Kidney (tissue), 14 donors: ENCODE measurements around the gene SMAD9. TPM values are rescaled to one million over a fixed set of nuclear protein-coding genes. Genes with fewer than 3 reads are reported as not detected.
A peak's percentile ranks its signal among the peaks of the same experiment; 100 is the strongest.

Experiments used
- DNase-seq, 5 donors: peaks; one replicate each; pipeline ENCODE4 v3.0.0-alpha.2; 2013 to 2020
- FAIRE-seq: peaks from 2 replicates; lab custom pipeline; 2012; peaks lifted over from hg19 to GRCh38; lab: Jason Lieb, UNC
- H3K27ac ChIP-seq, 2 donors: one replicate each; pipeline ENCODE4 v1.7.0; 2013; ENCODE audit warnings: low read depth in 2 of 2, low read length in 2 of 2, inconsistent platforms in 1 of 2
- H3K27me3 ChIP-seq: one replicate; pipeline ENCODE4 v1.7.1; 2013; ENCODE audit warnings: low read length, inconsistent platforms; ENCODE audit not compliant: control insufficient read depth, insufficient read depth
- H3K36me3 ChIP-seq, 3 donors: one replicate each; pipeline versions ENCODE4 v1.7.0 to v1.7.1; 2013; ENCODE audit warnings: low read length in 3 of 3, control low read depth in 1 of 3, inconsistent platforms in 1 of 3; ENCODE audit not compliant: insufficient read depth in 3 of 3, control insufficient read depth in 2 of 3
- H3K4me1 ChIP-seq, 3 donors: one replicate each; pipeline versions ENCODE4 v1.7.0 to v1.7.1; 2013; ENCODE audit warnings: low read length in 3 of 3, inconsistent platforms in 1 of 3, low read depth in 1 of 3; ENCODE audit not compliant: control insufficient read depth in 2 of 3, insufficient read depth in 2 of 3
- H3K4me3 ChIP-seq, 3 donors: one replicate each; pipeline versions ENCODE4 v1.7.0 to v1.8.1; 2013; ENCODE audit warnings: low read length in 3 of 3, control low read depth in 1 of 3, inconsistent platforms in 1 of 3
- H3K9ac ChIP-seq, 3 donors: one replicate each; pipeline versions ENCODE4 v1.7.0 to v1.7.1; 2013; ENCODE audit warnings: low read length in 3 of 3, control low read depth in 1 of 3, inconsistent platforms in 1 of 3
- H3K9me3 ChIP-seq, 3 donors: one replicate each; pipeline versions ENCODE4 v1.7.0 to v1.7.1; 2013; ENCODE audit warnings: low read length in 3 of 3, control low read depth in 1 of 3, inconsistent platforms in 1 of 3; ENCODE audit not compliant: control insufficient read depth in 2 of 3, insufficient read depth in 1 of 3
- intact Hi-C: fragments of 100-400 bp; cut with DNase I; formaldehyde crosslinking; loops from one replicate; pipeline ENCODE4 v1.11.1; 2022
- polyA plus RNA-seq: library from polyadenylated mRNA; stranded (reverse); fragments of 350-450 nt; fragmentation: Illumina TruSeq; extraction: RNeasy Lipid Tissue Mini Kit (QIAGEN cat#74804); gene quantifications from one replicate; pipeline ENCODE4 v1.2.3, GENCODE V29; 2014; ENCODE audit warnings: low read depth, low replicate concordance; ENCODE audit not compliant: insufficient read depth
- total RNA-seq: library from RNA; stranded (reverse); fragmentation: NEBNext Ultra II Directional; extraction: Animal tissue kit (Norgen Biotek cat#: 25700); gene quantifications from one replicate; pipeline ENCODE4 v1.2.1, GENCODE V29; 2021
- TF ChIP-seq, protein P1 (sequence below): IDR thresholded peaks from 3 replicates; pipeline ENCODE4 v1.5.1; 2012; ENCODE audit warnings: mild to moderate bottlenecking, moderate library complexity, borderline replicate concordance; ENCODE audit not compliant: insufficient read depth; ENCODE audit errors: extremely low read depth
- donor health status: control.
- donor health status: control.
- donor health status: control.
- donor health status: control.
- donor health status: control.
- donor health status: DM: yes; HTN: yes; CAD: no.
- donor health status: Normal renal cell carcinoma (clear cell type).

The SMAD9 gene
- total and polyA plus RNA-seq, 2 donors from 2014 or later, result 3.5 to 13.1 TPM

DNA sequence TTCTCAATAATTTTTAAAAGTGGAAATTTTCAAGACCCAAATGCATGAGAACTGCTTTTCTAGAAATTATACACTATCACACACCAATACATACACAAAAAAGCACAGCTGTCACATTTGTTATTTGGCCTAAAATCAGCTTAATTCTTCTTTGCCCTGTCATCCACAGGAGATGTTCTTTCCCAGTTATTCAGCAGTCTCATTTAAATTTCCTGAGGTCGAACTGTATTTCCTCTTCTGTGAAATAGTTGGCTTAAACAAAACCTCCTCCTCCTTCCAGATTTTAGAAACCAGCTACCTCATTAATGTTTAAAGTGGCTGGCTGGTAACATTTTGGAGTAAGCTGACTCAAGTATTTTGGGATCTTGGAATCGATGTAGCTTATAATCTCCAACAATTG lies 39.1 kb downstream of the SMAD9 start:
- Histone ChIP-seq H3K4me3 (no peak overlapping the region), H3K9me3 (no peaks in the 10 kb centered on the region), H3K36me3 (peaks cover 0 to 3% (median 0%) of the 10 kb centered on the region in 3 donors), H3K9ac (no peak overlapping the region), H3K27ac (no peak overlapping the region), H3K4me1 (no peaks in the 10 kb centered on the region), H3K27me3 (no peaks in the 10 kb centered on the region)
- intact Hi-C loops, result no loop called here
- DNase-seq (no peak), FAIRE-seq (no peak)
- TF ChIP-seq, protein P1, sequence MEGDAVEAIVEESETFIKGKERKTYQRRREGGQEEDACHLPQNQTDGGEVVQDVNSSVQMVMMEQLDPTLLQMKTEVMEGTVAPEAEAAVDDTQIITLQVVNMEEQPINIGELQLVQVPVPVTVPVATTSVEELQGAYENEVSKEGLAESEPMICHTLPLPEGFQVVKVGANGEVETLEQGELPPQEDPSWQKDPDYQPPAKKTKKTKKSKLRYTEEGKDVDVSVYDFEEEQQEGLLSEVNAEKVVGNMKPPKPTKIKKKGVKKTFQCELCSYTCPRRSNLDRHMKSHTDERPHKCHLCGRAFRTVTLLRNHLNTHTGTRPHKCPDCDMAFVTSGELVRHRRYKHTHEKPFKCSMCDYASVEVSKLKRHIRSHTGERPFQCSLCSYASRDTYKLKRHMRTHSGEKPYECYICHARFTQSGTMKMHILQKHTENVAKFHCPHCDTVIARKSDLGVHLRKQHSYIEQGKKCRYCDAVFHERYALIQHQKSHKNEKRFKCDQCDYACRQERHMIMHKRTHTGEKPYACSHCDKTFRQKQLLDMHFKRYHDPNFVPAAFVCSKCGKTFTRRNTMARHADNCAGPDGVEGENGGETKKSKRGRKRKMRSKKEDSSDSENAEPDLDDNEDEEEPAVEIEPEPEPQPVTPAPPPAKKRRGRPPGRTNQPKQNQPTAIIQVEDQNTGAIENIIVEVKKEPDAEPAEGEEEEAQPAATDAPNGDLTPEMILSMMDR, result no peak

DNA sequence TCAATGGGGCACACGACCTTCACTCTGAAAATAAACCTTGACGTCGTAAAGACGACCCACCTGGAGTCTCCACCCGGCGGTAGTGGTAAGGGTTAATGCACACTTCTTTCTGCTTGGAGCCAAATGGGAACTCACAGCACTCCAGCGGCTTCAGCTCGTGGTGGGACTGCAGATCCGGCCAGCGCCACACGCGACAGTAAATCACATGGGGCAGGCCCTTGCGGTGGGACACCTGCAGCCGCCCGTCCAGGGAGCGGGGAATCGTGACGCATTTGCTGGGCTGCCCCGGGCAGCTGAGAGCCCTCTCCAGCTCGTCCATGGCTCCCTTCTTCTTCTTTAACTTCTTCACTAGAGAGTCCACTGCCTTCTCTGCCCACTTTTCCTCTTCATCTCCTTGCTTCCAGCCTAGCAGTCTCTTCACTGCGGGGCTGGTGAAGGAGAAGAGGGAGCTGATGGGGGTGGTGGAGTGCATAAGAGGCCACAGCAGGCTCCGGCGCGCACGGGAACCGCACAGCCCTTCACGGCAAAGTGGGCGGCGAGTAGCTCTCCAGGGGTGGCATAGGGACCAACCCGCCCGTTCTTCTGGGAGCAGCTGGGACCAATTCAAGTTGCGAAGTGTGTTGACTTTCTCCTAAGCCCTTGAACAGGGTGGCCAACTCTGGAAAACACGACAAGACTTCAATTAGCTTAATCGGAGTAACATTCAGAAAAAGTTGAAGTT lies 40.7 kb downstream of the SMAD9 start:
- DNase-seq, result peak in 1 of 5 donors; percentile 68
- TF ChIP-seq, protein P1, result no peak

DNA sequence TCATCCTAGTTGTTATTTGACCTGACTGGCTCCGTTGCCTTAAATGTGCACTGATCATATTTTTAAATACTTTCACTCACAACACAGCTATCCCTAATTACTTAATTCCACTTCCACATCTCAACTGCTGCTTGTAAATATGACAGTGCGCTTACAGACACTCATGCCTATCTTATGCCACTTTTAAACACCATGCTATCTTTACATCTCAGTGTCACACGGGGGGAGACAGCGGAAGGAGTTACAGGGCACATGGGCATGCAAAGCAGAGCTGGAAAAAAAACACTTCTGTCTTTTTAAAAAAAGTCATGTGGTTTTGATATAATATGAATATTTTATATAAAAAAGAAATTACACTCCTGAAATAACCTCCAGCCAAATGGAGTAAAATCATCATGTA lies 44.1 kb downstream of the SMAD9 start:
- H3K9ac ChIP-seq, result no peak overlapping the region
- FAIRE-seq (no peak), DNase-seq (no peak)
- TF ChIP-seq, protein P1, result no peak
- H3K27me3 ChIP-seq, result no peaks in the 10 kb centered on the region
- no peak overlapping the region for H3K27ac ChIP-seq
- H3K36me3 ChIP-seq, result peaks cover 0 to 3% (median 0%) of the 10 kb centered on the region in 3 donors
- intact Hi-C loops, result no loop called here
- H3K9me3 ChIP-seq, result no peaks in the 10 kb centered on the region
- no peaks in the 10 kb centered on the region for H3K4me1 ChIP-seq
- H3K4me3 ChIP-seq, result no peak overlapping the region

More for the DNA sequence above, 40.7 kb downstream of the SMAD9 start:
- Histone ChIP-seq H3K4me3 (no peak overlapping the region), H3K27ac (no peak overlapping the region), H3K9me3 (no peaks in the 10 kb centered on the region), H3K9ac (no peak overlapping the region), H3K27me3 (no peaks in the 10 kb centered on the region), H3K4me1 (no peaks in the 10 kb centered on the region), H3K36me3 (peaks cover 0 to 3% (median 0%) of the 10 kb centered on the region in 3 donors)
- FAIRE-seq, result no peak
- intact Hi-C loops, result no loop called here
